Stimulated activated CD4-positive, alpha-beta T cell treated with anti-CD3 and anti-CD28 coated beads, Interleukin-2, amount 100 ng/mL, for 48 hours (primary cell): ENCODE data around the gene TMCO4.
A peak's percentile ranks its signal among the peaks of the same experiment; 100 is the strongest.
"Not testable (repeated sequence)": the region's sequence is repeated elsewhere in the genome, so short reads cannot be mapped to it uniquely, and the experiment has no call there.

Experiments used
- DNase-seq, 2 donors: peaks; one replicate each; pipeline ENCODE4 v3.0.0-alpha.2; 2020

Gene TMCO4

GRCh38 chr1:19799230-19800075, at the start of gene TMCO4:
TSS of gene TMCO4 (minus strand) at chr1:19799916. CDS start at chr1:19780758, 19,158 bp downstream.
- DNase-seq = peak; percentile 42 to 53

GRCh38 chr1:19849307-19849706, 49.6 kb upstream of the TMCO4 start:
- DNase-seq = not testable (repeated sequence)

GRCh38 chr1:19847334-19847733, 47.6 kb upstream of the TMCO4 start:
- not testable (repeated sequence) for DNase-seq

- no peak for DNase-seq
Observed at GRCh38 chr1:19846338-19846737, 46.6 kb upstream of the TMCO4 start.

- no peak for DNase-seq
Observed at GRCh38 chr1:19845555-19845954, 45.8 kb upstream of the TMCO4 start.

- DNase-seq = no peak
Observed at GRCh38 chr1:19844731-19845495, 45.2 kb upstream of the TMCO4 start.

- no peak for DNase-seq
Observed at GRCh38 chr1:19840228-19840627, 40.5 kb upstream of the TMCO4 start.

GRCh38 chr1:19837866-19838265, 38.1 kb upstream of the TMCO4 start:
- no peak for DNase-seq

GRCh38 chr1:19835578-19835977, 35.9 kb upstream of the TMCO4 start:
- DNase-seq = no peak

- DNase-seq = no peak
Observed at GRCh38 chr1:19831441-19831840, 31.7 kb upstream of the TMCO4 start.

- DNase-seq = no peak
Observed at GRCh38 chr1:19828546-19828945, 28.8 kb upstream of the TMCO4 start.

- no peak for DNase-seq
Observed at GRCh38 chr1:19825298-19825697, 25.6 kb upstream of the TMCO4 start.

GRCh38 chr1:19824541-19824940, 24.8 kb upstream of the TMCO4 start:
- DNase-seq = no peak

- DNase-seq = no peak
Observed at GRCh38 chr1:19824036-19824435, 24.3 kb upstream of the TMCO4 start.

- DNase-seq = no peak
Observed at GRCh38 chr1:19819701-19820100, 20.0 kb upstream of the TMCO4 start.

GRCh38 chr1:19818324-19818723, 18.6 kb upstream of the TMCO4 start:
- DNase-seq = no peak

- DNase-seq = no peak
Observed at GRCh38 chr1:19817160-19817559, 17.4 kb upstream of the TMCO4 start.

GRCh38 chr1:19816737-19817086, 17.0 kb upstream of the TMCO4 start:
- DNase-seq = not testable (repeated sequence)

- no peak for DNase-seq
Observed at GRCh38 chr1:19815801-19816736, 16.4 kb upstream of the TMCO4 start.

GRCh38 chr1:19814681-19815503, 15.2 kb upstream of the TMCO4 start, which contains the start of gene RNF186:
TSS of gene RNF186 (minus strand) at chr1:19815283. CDS start at chr1:19815101, 182 bp downstream.
- DNase-seq = no peak

- DNase-seq = no peak
Observed at GRCh38 chr1:19814244-19814661, 14.5 kb upstream of the TMCO4 start.

GRCh38 chr1:19813643-19813960, 13.9 kb upstream of the TMCO4 start:
- no peak for DNase-seq
